Measurements from ENCODE around the gene DNER.
A peak's percentile ranks its signal among the peaks of the same experiment; 100 is the strongest.
"Not testable (repeated sequence)": the region's sequence is repeated elsewhere in the genome, so short reads cannot be mapped to it uniquely, and the experiment has no call there.

Gene DNER

GRCh38 chr2:229728370-229728769 is 14.0 kb upstream of the DNER start:
- Mint-ChIP-seq H3K27ac (no peak overlapping the region), H3K4me3 (no peak overlapping the region), H3K9me3 (no peaks in the 10 kb centered on the region), H3K4me1 (peaks cover 15% of the 10 kb centered on the region), H3K27me3 (peaks cover 6% of the 10 kb centered on the region)
- DNase-seq (no peak), ATAC-seq (no peak)

GRCh38 chr2:229726643-229727042 is 12.3 kb upstream of the DNER start:
- H3K4me1 Mint-ChIP-seq = peaks cover 18% of the 10 kb centered on the region
- no peak overlapping the region for H3K27ac Mint-ChIP-seq
- H3K9me3 Mint-ChIP-seq = no peaks in the 10 kb centered on the region
- ATAC-seq (no peak), DNase-seq (no peak)
- peaks cover 7% of the 10 kb centered on the region for H3K27me3 Mint-ChIP-seq
- H3K4me3 Mint-ChIP-seq = no peak overlapping the region

- ATAC-seq (no peak), DNase-seq (no peak)
- peaks cover 7% of the 10 kb centered on the region for H3K27me3 Mint-ChIP-seq
These were observed 11.6 kb upstream of the DNER start for GRCh38 chr2:229725716-229726574.

GRCh38 chr2:229723192-229723591 is 8.8 kb upstream of the DNER start:
- Mint-ChIP-seq H3K27me3 (peaks cover 18% of the 10 kb centered on the region), H3K4me1 (peaks cover 18% of the 10 kb centered on the region)
- not testable (repeated sequence) for DNase-seq, H3K27ac Mint-ChIP-seq, H3K9me3 Mint-ChIP-seq, ATAC-seq, H3K4me3 Mint-ChIP-seq

More at GRCh38 chr2:229725716-229726574, 11.6 kb upstream of the DNER start:
- peaks cover 18% of the 10 kb centered on the region for H3K4me1 Mint-ChIP-seq
- no peak overlapping the region for H3K27ac Mint-ChIP-seq
- no peak overlapping the region for H3K4me3 Mint-ChIP-seq
- H3K9me3 Mint-ChIP-seq = no peaks in the 10 kb centered on the region

GRCh38 chr2:229719926-229720647 is 5.7 kb upstream of the DNER start:
- Mint-ChIP-seq H3K9me3 (no peaks in the 10 kb centered on the region), H3K4me3 (no peak overlapping the region), H3K27ac (no peak overlapping the region), H3K27me3 (peaks cover 45% of the 10 kb centered on the region), H3K4me1 (peaks cover 29% of the 10 kb centered on the region)
- DNase-seq (no peak), ATAC-seq (no peak)

- H3K27ac Mint-ChIP-seq = no peak overlapping the region
- H3K27me3 Mint-ChIP-seq = peaks cover 55% of the 10 kb centered on the region
- DNase-seq (no peak), ATAC-seq (no peak)
- H3K9me3 Mint-ChIP-seq = no peaks in the 10 kb centered on the region
- H3K4me3 Mint-ChIP-seq = no peak overlapping the region
- peaks cover 22% of the 10 kb centered on the region for H3K4me1 Mint-ChIP-seq
These were observed 3.7 kb upstream of the DNER start for GRCh38 chr2:229718057-229718456.

- Mint-ChIP-seq H3K4me3 (peak overlapping the region in 1 of 2 donors; percentile 35), H3K27ac (no peak overlapping the region), H3K27me3 (peaks cover 71% of the 10 kb centered on the region), H3K4me1 (peaks cover 21% of the 10 kb centered on the region), H3K9me3 (no peaks in the 10 kb centered on the region)
- DNase-seq = peak; percentile 31 to 40
- no peak for ATAC-seq
These were observed 1.6 kb upstream of the DNER start for GRCh38 chr2:229715895-229716507.

GRCh38 chr2:229714736-229715541 is 584 bp upstream of the DNER start:
- H3K27ac Mint-ChIP-seq = no peak overlapping the region
- DNase-seq (peak; percentile 28 to 43), ATAC-seq (peak; percentile 51)
- peaks cover 21% of the 10 kb centered on the region for H3K4me1 Mint-ChIP-seq
- H3K9me3 Mint-ChIP-seq = no peaks in the 10 kb centered on the region
- peak overlapping the region; percentile 52 to 66 for H3K4me3 Mint-ChIP-seq
- peaks cover 82% of the 10 kb centered on the region for H3K27me3 Mint-ChIP-seq

- H3K27ac Mint-ChIP-seq = no peak overlapping the region
- ATAC-seq = peak; percentile 71
- H3K9me3 Mint-ChIP-seq = no peaks in the 10 kb centered on the region
- H3K27me3 Mint-ChIP-seq = peaks cover 74% of the 10 kb centered on the region
- DNase-seq = peak; percentile 25
- H3K4me1 Mint-ChIP-seq = peaks cover 21% of the 10 kb centered on the region
- H3K4me3 Mint-ChIP-seq = peak overlapping the region; percentile 60 to 74
These were observed 830 bp downstream of the DNER start for GRCh38 chr2:229713371-229714079.

GRCh38 chr2:229712136-229712535 is 2.2 kb downstream of the DNER start:
- Mint-ChIP-seq H3K27me3 (peaks cover 61% of the 10 kb centered on the region), H3K9me3 (no peaks in the 10 kb centered on the region), H3K27ac (no peak overlapping the region), H3K4me1 (peaks cover 21% of the 10 kb centered on the region), H3K4me3 (no peak overlapping the region)
- ATAC-seq (no peak), DNase-seq (no peak)

- Mint-ChIP-seq H3K4me3 (no peak overlapping the region), H3K4me1 (peaks cover 2% of the 10 kb centered on the region), H3K27ac (no peak overlapping the region), H3K9me3 (no peaks in the 10 kb centered on the region), H3K27me3 (peaks cover 51% of the 10 kb centered on the region)
- DNase-seq (no peak), ATAC-seq (no peak)
These were observed 6.0 kb downstream of the DNER start for GRCh38 chr2:229708335-229708734.

- ATAC-seq = no peak
- no peaks in the 10 kb centered on the region for H3K9me3 Mint-ChIP-seq
- H3K4me1 Mint-ChIP-seq = no peaks in the 10 kb centered on the region
- no peak overlapping the region for H3K27ac Mint-ChIP-seq
- DNase-seq = no peak
- H3K27me3 Mint-ChIP-seq = peaks cover 22% of the 10 kb centered on the region
- H3K4me3 Mint-ChIP-seq = no peak overlapping the region
These were observed 10.3 kb downstream of the DNER start for GRCh38 chr2:229703909-229704630.

GRCh38 chr2:229701716-229702115 is 12.6 kb downstream of the DNER start:
- Mint-ChIP-seq H3K27ac (no peak overlapping the region), H3K4me1 (no peaks in the 10 kb centered on the region), H3K9me3 (no peaks in the 10 kb centered on the region), H3K4me3 (no peak overlapping the region), H3K27me3 (peaks cover 32% of the 10 kb centered on the region)
- DNase-seq = no peak
- no peak for ATAC-seq

GRCh38 chr2:229701062-229701461 is 13.3 kb downstream of the DNER start:
- Mint-ChIP-seq H3K9me3 (no peaks in the 10 kb centered on the region), H3K4me1 (no peaks in the 10 kb centered on the region), H3K4me3 (no peak overlapping the region), H3K27ac (no peak overlapping the region), H3K27me3 (peaks cover 32% of the 10 kb centered on the region)
- no peak for ATAC-seq
- no peak for DNase-seq

Measured in stimulated activated naive CD8-positive, alpha-beta T cell treated with anti-CD3 and anti-CD28 coated beads, Interleukin-15, amount 100 ng/mL, for 72 hours (primary cell).